Adrenal gland (tissue), 12 donors: ENCODE measurements around the gene ACBD6. TPM values are rescaled to one million over a fixed set of nuclear protein-coding genes. Genes with fewer than 3 reads are reported as not detected.

Experiments
- DNase-seq, 7 donors: peaks; one replicate each; pipeline ENCODE4 v3.0.0-alpha.2; 2019 to 2020
- H3K27ac ChIP-seq, 5 donors: fragments of 200-600 bp; sonication (generic) in 4 of 5; 1 replicate in 3 of 5; 2 replicates in 2 of 5; pipeline versions ENCODE4 v1.5.1 to v1.8.0; 2016 to 2020; ENCODE audit warnings: mild to moderate bottlenecking in 1 of 5
- H3K27me3 ChIP-seq: fragments of 200-600 bp; 2 replicates; pipeline ENCODE4 v1.8.0; 2021
- H3K36me3 ChIP-seq, 2 donors: fragments of 200-600 bp; replicated peaks in 1 of 2; 1 replicate in 1 of 2; 2 replicates in 1 of 2; pipeline versions ENCODE4 v1.5.1 to v1.8.0; 2018 to 2022
- H3K4me1 ChIP-seq, 2 donors: fragments of 200-600 bp; replicated peaks in 1 of 2; 1 replicate in 1 of 2; 2 replicates in 1 of 2; pipeline versions ENCODE4 v1.5.1 to v1.8.0; 2018 to 2021
- H3K4me3 ChIP-seq, 4 donors: fragments of 200-600 bp; sonication (generic) in 3 of 4; one replicate each; pipeline ENCODE4 v1.5.1; 2016 to 2018
- H3K9me3 ChIP-seq, 3 donors: fragments of 200-600 bp; sonication (generic) in 1 of 3; replicated peaks in 1 of 3; 1 replicate in 2 of 3; 2 replicates in 1 of 3; pipeline versions ENCODE4 v1.5.1 to v1.8.0; 2016 to 2021
- POLR2A ChIP-seq, 2 donors: fragments of 450-650 bp; IDR thresholded peaks; one replicate each; pipeline ENCODE4 v1.6.1; 2017; ENCODE audit warnings: antibody characterized with exemption in 2 of 2, mild to moderate bottlenecking in 2 of 2, moderate library complexity in 1 of 2
- WGBS, 4 donors: extraction: QIAGEN DNeasy Blood & Tissue Kit in 2 of 4; methylation state at CpG; one replicate each; pipeline versions ENCODE4 v1.1.5 to v1.1.7; 2013 to 2017; 5-methylcytosine and 5-hydroxymethylcytosine counted together
- intact Hi-C, 2 donors: fragments of 100-400 bp; cut with DNase I; formaldehyde crosslinking; loops; one replicate each; pipeline versions ENCODE4 v1.14.1 to v1.15.0; 2022 to 2023
- polyA plus RNA-seq, 3 donors: library from polyadenylated mRNA; stranded (reverse); fragments of 200-250 nt in 2 of 3; fragments of 350-450 nt in 1 of 3; fragmentation: Illumina TruSeq in 1 of 3; extraction: RNeasy Lipid Tissue Mini Kit (QIAGEN cat#74804) in 1 of 3; gene quantifications; one replicate each; pipeline ENCODE4 v1.2.3, GENCODE V29; 2013 to 2014
- total RNA-seq, 9 donors: library from RNA; depleted of rRNA in 4 of 9; stranded (reverse); fragments of >200 nt in 4 of 9; fragments of 120-200 nt in 1 of 9; fragmentation: NEBNext Ultra II Directional in 1 of 9; extraction: Animal tissue kit (Norgen Biotek cat#: 25700) in 1 of 9; gene quantifications; one replicate each; pipeline versions ENCODE4 v1.1.0 to v1.2.4, GENCODE V29; 2013 to 2023
- TF ChIP-seq, protein P1 (sequence below), 6 experiments: fragments of 450-650 bp in 4 of 6; fragments of 200-600 bp in 2 of 6; sonication (generic) in 1 of 6; IDR thresholded peaks; 1 replicate in 5 of 6; 2 replicates in 1 of 6; pipeline versions ENCODE4 v1.5.1 to v1.8.0; 2016 to 2021; ENCODE audit warnings: antibody characterized with exemption in 6 of 6, mild to moderate bottlenecking in 2 of 6, moderate library complexity in 1 of 6
- donor health status: healthy with polysubstance abuse.
- donor health status: Bipolar disorder and iron deficiency.
- donor health status: DM: yes; HTN: yes; CAD: no.
- donor health status: DM: no; HTN: no; CAD: no.
- donor health status: DM: no; HTN: no; CAD: no.
- donor health status: DM: yes; HTN: yes; CAD: no.

ACBD6 gene
- total and polyA plus RNA-seq, 12 donors = 28.7 to 75.1 (median 36.6) TPM

DNA sequence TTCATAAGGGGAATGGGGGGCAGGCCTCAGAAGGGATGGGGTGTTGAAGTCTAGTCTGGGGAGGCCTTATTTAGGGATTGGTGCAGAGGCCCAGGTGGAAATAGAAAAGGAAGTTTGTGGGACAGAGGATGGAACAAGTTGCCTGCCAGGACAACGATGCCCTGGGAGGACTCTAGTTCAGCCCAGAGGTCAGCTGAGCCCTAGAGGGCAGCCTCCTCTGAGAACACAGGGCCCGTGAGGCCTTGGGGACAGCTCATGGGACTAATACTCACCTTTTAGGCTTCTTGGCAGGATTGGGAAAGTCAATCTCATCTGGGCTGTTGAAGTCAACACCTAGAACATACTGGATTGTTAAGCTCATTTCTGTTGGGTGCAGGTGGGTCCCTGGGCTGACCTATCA, 229.3 kb downstream of the ACBD6 start:
- 79 to 100% (median 96%) methylated on average over 2 of the region's 2 CpGs for WGBS, 4 donors
- peak in 1 of 7 donors; percentile 4 for DNase-seq
- TF ChIP-seq POLR2A (IDR thresholded peaks at IDR 0.05) = no peak
- TF ChIP-seq, protein P1, sequence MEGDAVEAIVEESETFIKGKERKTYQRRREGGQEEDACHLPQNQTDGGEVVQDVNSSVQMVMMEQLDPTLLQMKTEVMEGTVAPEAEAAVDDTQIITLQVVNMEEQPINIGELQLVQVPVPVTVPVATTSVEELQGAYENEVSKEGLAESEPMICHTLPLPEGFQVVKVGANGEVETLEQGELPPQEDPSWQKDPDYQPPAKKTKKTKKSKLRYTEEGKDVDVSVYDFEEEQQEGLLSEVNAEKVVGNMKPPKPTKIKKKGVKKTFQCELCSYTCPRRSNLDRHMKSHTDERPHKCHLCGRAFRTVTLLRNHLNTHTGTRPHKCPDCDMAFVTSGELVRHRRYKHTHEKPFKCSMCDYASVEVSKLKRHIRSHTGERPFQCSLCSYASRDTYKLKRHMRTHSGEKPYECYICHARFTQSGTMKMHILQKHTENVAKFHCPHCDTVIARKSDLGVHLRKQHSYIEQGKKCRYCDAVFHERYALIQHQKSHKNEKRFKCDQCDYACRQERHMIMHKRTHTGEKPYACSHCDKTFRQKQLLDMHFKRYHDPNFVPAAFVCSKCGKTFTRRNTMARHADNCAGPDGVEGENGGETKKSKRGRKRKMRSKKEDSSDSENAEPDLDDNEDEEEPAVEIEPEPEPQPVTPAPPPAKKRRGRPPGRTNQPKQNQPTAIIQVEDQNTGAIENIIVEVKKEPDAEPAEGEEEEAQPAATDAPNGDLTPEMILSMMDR (IDR thresholded peaks at IDR 0.05) = no peak
- Histone ChIP-seq H3K4me1 (no peaks in the 10 kb centered on the region), H3K4me3 (no peak overlapping the region), H3K36me3 (no peaks in the 10 kb centered on the region), H3K9me3 (no peaks in the 10 kb centered on the region), H3K27me3 (no peaks in the 10 kb centered on the region), H3K27ac (no peak overlapping the region)
- intact Hi-C loops = no loop called here

DNA sequence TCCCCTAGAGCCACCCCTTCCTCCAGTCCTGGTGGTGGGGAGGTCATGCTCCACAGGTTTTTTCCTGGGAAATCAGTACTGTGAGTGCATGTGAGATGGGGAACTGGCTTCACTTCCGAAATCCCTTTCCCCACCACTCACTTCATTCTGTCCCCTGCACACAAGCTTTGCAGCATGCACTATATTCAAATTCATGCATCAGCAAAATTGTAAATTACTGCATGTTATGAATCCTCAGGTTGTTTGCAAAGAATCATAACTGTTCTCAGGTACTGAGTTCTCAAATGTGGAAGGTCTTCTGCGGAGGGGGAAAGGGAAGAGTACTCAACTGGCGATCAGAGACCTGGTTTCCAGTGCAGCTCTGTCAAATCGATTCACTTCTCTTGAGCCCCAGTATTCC, 230.0 kb downstream of the ACBD6 start:
- intact Hi-C loops = no loop called here

DNA sequence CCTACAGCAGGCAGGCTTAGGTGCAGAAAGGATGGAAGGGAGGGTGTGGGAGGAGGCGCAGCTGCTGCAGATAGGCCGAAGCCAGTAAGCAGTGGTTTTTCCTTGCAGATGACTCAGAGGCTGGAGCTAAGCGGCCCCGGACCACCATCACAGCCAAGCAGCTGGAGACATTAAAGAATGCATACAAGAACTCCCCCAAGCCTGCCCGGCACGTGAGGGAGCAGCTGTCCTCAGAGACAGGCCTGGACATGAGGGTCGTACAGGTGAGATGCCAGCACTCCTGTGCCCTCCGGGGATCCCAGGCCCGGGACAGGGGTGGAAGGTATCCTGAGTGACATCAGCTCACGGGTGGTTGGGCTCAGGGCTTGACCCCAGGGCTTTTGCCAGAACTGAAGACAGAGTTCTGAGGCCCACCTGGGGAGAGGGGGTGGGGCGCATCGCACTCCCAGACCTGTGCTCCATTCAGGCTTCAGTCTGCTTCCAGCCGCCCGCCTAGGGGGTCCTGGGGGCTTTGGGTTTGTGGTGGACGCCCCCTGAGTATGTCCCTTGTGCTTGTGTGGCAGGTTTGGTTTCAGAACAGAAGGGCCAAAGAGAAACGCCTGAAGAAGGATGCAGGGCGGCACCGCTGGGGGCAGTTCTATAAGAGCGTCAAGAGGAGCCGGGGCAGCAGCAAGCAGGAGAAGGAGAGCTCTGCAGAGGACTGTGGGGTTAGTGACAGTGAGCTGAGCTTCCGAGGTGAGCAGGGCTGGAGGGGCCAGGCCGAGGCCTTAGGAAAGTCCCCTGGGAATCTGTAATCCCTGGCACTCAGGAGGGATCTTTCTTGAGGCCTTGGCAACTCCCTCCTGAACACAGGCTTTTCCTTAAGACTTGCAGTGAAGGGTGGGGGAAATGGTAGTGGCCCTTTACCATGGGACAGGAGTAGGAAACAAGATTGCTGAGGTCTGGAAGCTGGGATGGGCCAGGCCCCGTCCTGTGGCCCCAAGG, 230.8 kb downstream of the ACBD6 start:
- 83 to 91% (median 89%) methylated on average over 17 to 23 of the region's 23 CpGs for WGBS, 4 donors

More for the DNA sequence above, 230.0 kb downstream of the ACBD6 start:
- Histone ChIP-seq H3K36me3 (no peaks in the 10 kb centered on the region), H3K4me3 (no peak overlapping the region), H3K27me3 (no peaks in the 10 kb centered on the region), H3K4me1 (no peaks in the 10 kb centered on the region), H3K9me3 (no peaks in the 10 kb centered on the region), H3K27ac (no peak overlapping the region)
- 96 to 100% (median 98%) methylated on average over 4 of the region's 4 CpGs for WGBS, 4 donors
- DNase-seq = no peak
- TF ChIP-seq, protein P1 (IDR thresholded peaks at IDR 0.05) = no peak

More for the DNA sequence above, 230.8 kb downstream of the ACBD6 start:
- intact Hi-C loops = no loop called here
- H3K27ac ChIP-seq = no peak overlapping the region
- H3K36me3 ChIP-seq = no peaks in the 10 kb centered on the region
- H3K27me3 ChIP-seq = no peaks in the 10 kb centered on the region
- TF ChIP-seq, protein P1 (IDR thresholded peaks at IDR 0.05) = no peak
- no peak for TF ChIP-seq POLR2A (IDR thresholded peaks at IDR 0.05)
- H3K9me3 ChIP-seq = no peaks in the 10 kb centered on the region
- H3K4me3 ChIP-seq = no peak overlapping the region
- DNase-seq = peak in 3 of 7 donors; percentile 4 to 43 (median 5)
- no peaks in the 10 kb centered on the region for H3K4me1 ChIP-seq
